Activated CD4-positive, alpha-beta T cell treated with anti-CD3 and anti-CD28 coated beads, Interleukin-2, amount 10 ng/mL, durations not matched to agents 7 days and 5 days (primary cell): ENCODE results near the gene SAA1. TPM values are rescaled to one million over a fixed set of nuclear protein-coding genes. Genes with fewer than 3 reads are reported as not detected.
A peak's percentile ranks its signal among the peaks of the same experiment; 100 is the strongest.
"Not testable (repeated sequence)": the region's sequence is repeated elsewhere in the genome, so short reads cannot be mapped to it uniquely, and the experiment has no call there.

Source experiments
- CTCF ChIA-PET: fragments of 350-600 bp; sonication (Branson Sonifier 250); formaldehyde crosslinking; loops from one replicate; lab custom pipeline; 2021; ENCODE audit warnings: antibody characterized with exemption; lab: Charles Lee
- POLR2A ChIA-PET: fragments of 350-600 bp; sonication (Branson Sonifier 250); formaldehyde crosslinking; loops from one replicate; lab custom pipeline; 2021; ENCODE audit warnings: antibody characterized with exemption; lab: Charles Lee
- DNase-seq: peaks from one replicate; pipeline ENCODE4 v3.0.0-alpha.2; 2020
- H3K27ac Mint-ChIP-seq: one replicate; pipeline ENCODE4 v1.8.0; 2021; ENCODE audit warnings: mild to moderate bottlenecking, moderate library complexity, mixed read lengths
- H3K27me3 Mint-ChIP-seq: one replicate; pipeline ENCODE4 v1.8.0; 2021; ENCODE audit warnings: mixed read lengths
- H3K36me3 Mint-ChIP-seq: one replicate; pipeline ENCODE4 v1.8.0; 2021; ENCODE audit warnings: low read depth, mixed read lengths
- H3K4me1 Mint-ChIP-seq: one replicate; pipeline ENCODE4 v1.8.0; 2021; ENCODE audit warnings: mixed read lengths
- H3K4me3 Mint-ChIP-seq: one replicate; pipeline ENCODE4 v1.8.0; 2021; ENCODE audit warnings: mild to moderate bottlenecking, moderate library complexity, mixed read lengths
- H3K9me3 Mint-ChIP-seq: one replicate; pipeline ENCODE4 v1.8.0; 2021; ENCODE audit warnings: mixed read lengths
- total RNA-seq, 2 experiments: library from RNA; stranded (reverse); gene quantifications; one replicate each; pipeline ENCODE4 v1.2.3, GENCODE V29; 2021

Gene SAA1
- total RNA-seq, 2 experiments from 2014 or later = not detected

- ChIA-PET CTCF (interaction anchor here (0.8 kb wide), 1 partner anchor 21 kb away, joined by 3 read pairs; no protein-coding TSS in a partner anchor), POLR2A (no interaction called here)
- no peak for DNase-seq
- Mint-ChIP-seq H3K9me3 (no peaks in the 10 kb centered on the region), H3K27me3 (peaks cover 3% of the 10 kb centered on the region), H3K36me3 (no peaks in the 10 kb centered on the region), H3K27ac (no peak overlapping the region), H3K4me1 (peaks cover 32% of the 10 kb centered on the region), H3K4me3 (no peak overlapping the region)
Measured at GRCh38 chr11:18264677-18265555, 1.1 kb upstream of the SAA1 start.

GRCh38 chr11:18267335-18268133 is 1.5 kb downstream of the SAA1 start:
- CTCF ChIA-PET, H3K9me3 Mint-ChIP-seq, DNase-seq, H3K27me3 Mint-ChIP-seq, H3K36me3 Mint-ChIP-seq: not testable (repeated sequence)
- peaks cover 32% of the 10 kb centered on the region for H3K4me1 Mint-ChIP-seq
- peak overlapping the region; percentile 33 for H3K4me3 Mint-ChIP-seq
- POLR2A ChIA-PET = interaction anchor here (1.1 kb wide), 1 partner anchor 21 kb away, joined by 3 read pairs; no protein-coding TSS in a partner anchor
- H3K27ac Mint-ChIP-seq = peak overlapping the region; percentile 83

- CTCF ChIA-PET = interaction anchor here (0.6 kb wide), 1 partner anchor 279 kb away, joined by 3 read pairs; no protein-coding TSS in a partner anchor
- DNase-seq, H3K27ac Mint-ChIP-seq, H3K4me3 Mint-ChIP-seq, H3K36me3 Mint-ChIP-seq, H3K9me3 Mint-ChIP-seq, POLR2A ChIA-PET, H3K27me3 Mint-ChIP-seq: not testable (repeated sequence)
- peaks cover 26% of the 10 kb centered on the region for H3K4me1 Mint-ChIP-seq
Measured at GRCh38 chr11:18269252-18269651, 3.2 kb downstream of the SAA1 start.

- Mint-ChIP-seq H3K9me3 (peaks cover 1% of the 10 kb centered on the region), H3K4me1 (peaks cover 20% of the 10 kb centered on the region), H3K36me3 (no peaks in the 10 kb centered on the region), H3K27ac (no peak overlapping the region), H3K4me3 (no peak overlapping the region), H3K27me3 (no peaks in the 10 kb centered on the region)
- no peak for DNase-seq
- POLR2A ChIA-PET = no interaction called here
- CTCF ChIA-PET = no interaction called here
Measured at GRCh38 chr11:18270102-18270501, 4.0 kb downstream of the SAA1 start.

- POLR2A ChIA-PET = no interaction called here
- H3K27ac Mint-ChIP-seq = no peak overlapping the region
- H3K9me3 Mint-ChIP-seq = peaks cover 7% of the 10 kb centered on the region
- CTCF ChIA-PET = no interaction called here
- DNase-seq = no peak
- H3K4me1 Mint-ChIP-seq = peaks cover 11% of the 10 kb centered on the region
- no peaks in the 10 kb centered on the region for H3K36me3 Mint-ChIP-seq
- H3K27me3 Mint-ChIP-seq = no peaks in the 10 kb centered on the region
- no peak overlapping the region for H3K4me3 Mint-ChIP-seq
Measured at GRCh38 chr11:18271206-18271605, 5.1 kb downstream of the SAA1 start.

- no peak overlapping the region for H3K4me3 Mint-ChIP-seq
- ChIA-PET CTCF (interaction anchor here (1.1 to 1.3 kb wide), 2 partner anchors 9 to 18 kb away, joined by 4 read pairs; no protein-coding TSS in a partner anchor), POLR2A (no interaction called here)
- H3K36me3 Mint-ChIP-seq = peaks cover 35% of the 10 kb centered on the region
- H3K27me3 Mint-ChIP-seq = no peaks in the 10 kb centered on the region
- H3K4me1 Mint-ChIP-seq = peaks cover 28% of the 10 kb centered on the region
- H3K27ac Mint-ChIP-seq = no peak overlapping the region
- DNase-seq = no peak
- H3K9me3 Mint-ChIP-seq = peaks cover 7% of the 10 kb centered on the region
Measured at GRCh38 chr11:18277565-18278271, 11.7 kb downstream of the SAA1 start.

GRCh38 chr11:18280438-18281045 is 14.5 kb downstream of the SAA1 start:
- POLR2A ChIA-PET = no interaction called here

GRCh38 chr11:18282626-18283025 is 16.6 kb downstream of the SAA1 start:
- Mint-ChIP-seq H3K4me1 (peaks cover 28% of the 10 kb centered on the region), H3K27ac (peak overlapping the region; percentile 72), H3K4me3 (no peak overlapping the region), H3K36me3 (peaks cover 56% of the 10 kb centered on the region), H3K27me3 (no peaks in the 10 kb centered on the region), H3K9me3 (no peaks in the 10 kb centered on the region)
- DNase-seq = no peak
- ChIA-PET CTCF (interaction anchor here (1.2 kb wide), 1 partner anchor 12 kb away, joined by 3 read pairs; no protein-coding TSS in a partner anchor), POLR2A (no interaction called here)

More at GRCh38 chr11:18280438-18281045, 14.5 kb downstream of the SAA1 start:
- CTCF ChIA-PET = no interaction called here
- Mint-ChIP-seq H3K4me1 (peaks cover 28% of the 10 kb centered on the region), H3K27ac (peak overlapping the region; percentile 89), H3K36me3 (peaks cover 48% of the 10 kb centered on the region), H3K27me3 (no peaks in the 10 kb centered on the region), H3K4me3 (peak overlapping the region; percentile 51), H3K9me3 (peaks cover 1% of the 10 kb centered on the region)
- no peak for DNase-seq

GRCh38 chr11:18285841-18286240 is 19.8 kb downstream of the SAA1 start:
- Mint-ChIP-seq H3K27me3 (no peaks in the 10 kb centered on the region), H3K4me1 (peaks cover 11% of the 10 kb centered on the region), H3K36me3 (peaks cover 51% of the 10 kb centered on the region), H3K9me3 (no peaks in the 10 kb centered on the region), H3K4me3 (no peak overlapping the region), H3K27ac (no peak overlapping the region)
- CTCF ChIA-PET = interaction anchor here (1.5 to 2.2 kb wide), 3 partner anchors 8 to 479 kb away, joined by 4 to 7 read pairs (median 4); no protein-coding TSS in a partner anchor
- POLR2A ChIA-PET = no interaction called here
- no peak for DNase-seq

GRCh38 chr11:18288911-18289310 is 22.8 kb downstream of the SAA1 start:
- no peaks in the 10 kb centered on the region for H3K27me3 Mint-ChIP-seq
- DNase-seq = no peak
- POLR2A ChIA-PET = no interaction called here
- H3K27ac Mint-ChIP-seq = no peak overlapping the region
- H3K9me3 Mint-ChIP-seq = no peaks in the 10 kb centered on the region
- peaks cover 55% of the 10 kb centered on the region for H3K36me3 Mint-ChIP-seq
- H3K4me1 Mint-ChIP-seq = no peaks in the 10 kb centered on the region
- H3K4me3 Mint-ChIP-seq = no peak overlapping the region
- CTCF ChIA-PET = interaction anchor here (1.1 kb wide), 1 partner anchor 24 kb away, joined by 6 read pairs; no protein-coding TSS in a partner anchor

- Mint-ChIP-seq H3K27ac (no peak overlapping the region), H3K27me3 (no peaks in the 10 kb centered on the region), H3K9me3 (no peaks in the 10 kb centered on the region), H3K4me3 (no peak overlapping the region), H3K36me3 (peaks cover 67% of the 10 kb centered on the region), H3K4me1 (peaks cover 7% of the 10 kb centered on the region)
- POLR2A ChIA-PET = no interaction called here
- no peak for DNase-seq
- CTCF ChIA-PET = interaction anchor here (0.9 to 1.7 kb wide), 8 partner anchors 9 to 427 kb away, joined by 3 to 7 read pairs (median 3); partner anchors contain the start of gene SAA2
Measured at GRCh38 chr11:18294862-18295261, 28.8 kb downstream of the SAA1 start.

GRCh38 chr11:18295316-18295715 is 29.3 kb downstream of the SAA1 start:
- ChIA-PET CTCF (interaction anchor here (0.8 to 1.7 kb wide), 9 partner anchors 8 to 426 kb away, joined by 3 to 7 read pairs (median 3); partner anchors contain the start of gene SAA2), POLR2A (no interaction called here)

More at GRCh38 chr11:18295316-18295715, 29.3 kb downstream of the SAA1 start:
- peaks cover 64% of the 10 kb centered on the region for H3K36me3 Mint-ChIP-seq
- no peaks in the 10 kb centered on the region for H3K9me3 Mint-ChIP-seq
- H3K4me3 Mint-ChIP-seq = no peak overlapping the region
- H3K27ac Mint-ChIP-seq = no peak overlapping the region
- peaks cover 7% of the 10 kb centered on the region for H3K4me1 Mint-ChIP-seq
- no peaks in the 10 kb centered on the region for H3K27me3 Mint-ChIP-seq
- DNase-seq = no peak
